ENCODE results near the gene TMEM214.

The TMEM214 gene, protein sequence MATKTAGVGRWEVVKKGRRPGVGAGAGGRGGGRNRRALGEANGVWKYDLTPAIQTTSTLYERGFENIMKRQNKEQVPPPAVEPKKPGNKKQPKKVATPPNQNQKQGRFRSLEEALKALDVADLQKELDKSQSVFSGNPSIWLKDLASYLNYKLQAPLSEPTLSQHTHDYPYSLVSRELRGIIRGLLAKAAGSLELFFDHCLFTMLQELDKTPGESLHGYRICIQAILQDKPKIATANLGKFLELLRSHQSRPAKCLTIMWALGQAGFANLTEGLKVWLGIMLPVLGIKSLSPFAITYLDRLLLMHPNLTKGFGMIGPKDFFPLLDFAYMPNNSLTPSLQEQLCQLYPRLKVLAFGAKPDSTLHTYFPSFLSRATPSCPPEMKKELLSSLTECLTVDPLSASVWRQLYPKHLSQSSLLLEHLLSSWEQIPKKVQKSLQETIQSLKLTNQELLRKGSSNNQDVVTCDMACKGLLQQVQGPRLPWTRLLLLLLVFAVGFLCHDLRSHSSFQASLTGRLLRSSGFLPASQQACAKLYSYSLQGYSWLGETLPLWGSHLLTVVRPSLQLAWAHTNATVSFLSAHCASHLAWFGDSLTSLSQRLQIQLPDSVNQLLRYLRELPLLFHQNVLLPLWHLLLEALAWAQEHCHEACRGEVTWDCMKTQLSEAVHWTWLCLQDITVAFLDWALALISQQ

DNA sequence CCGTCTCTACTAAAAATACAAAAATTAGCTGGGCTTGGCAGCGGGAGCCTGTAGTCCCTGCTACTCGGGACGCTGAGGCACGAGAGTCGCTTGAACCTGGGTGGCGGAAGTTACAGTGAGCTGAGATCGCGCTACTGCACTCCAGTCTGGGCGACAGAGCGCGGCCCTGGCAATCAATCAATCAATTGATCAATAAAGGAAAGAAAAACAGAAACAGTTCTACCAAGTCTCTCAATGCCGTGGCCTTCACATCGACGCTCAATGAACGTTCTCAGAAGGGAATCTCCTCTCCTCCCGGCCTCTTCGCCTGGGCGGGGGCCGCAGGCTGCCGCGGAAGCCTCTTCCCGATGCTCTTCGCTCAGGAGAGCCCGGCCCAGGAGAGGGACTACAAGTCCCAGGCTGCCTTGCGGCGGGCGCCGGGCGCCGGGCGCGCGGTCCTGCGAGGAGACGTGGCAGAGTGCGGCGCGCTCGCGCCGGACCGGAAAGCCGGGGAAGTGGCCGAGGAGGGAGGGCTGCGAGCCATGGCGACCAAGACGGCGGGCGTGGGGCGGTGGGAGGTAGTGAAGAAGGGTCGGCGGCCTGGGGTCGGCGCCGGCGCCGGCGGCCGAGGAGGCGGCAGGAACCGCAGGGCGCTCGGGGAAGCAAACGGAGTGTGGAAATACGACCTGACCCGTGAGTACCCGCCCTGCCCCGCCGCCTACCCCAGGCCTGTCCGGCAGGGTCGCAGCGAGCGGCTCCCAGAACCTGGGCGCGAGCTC is at the start of gene TMEM214:
TMEM214 (plus strand) TSS at position 471 of the 758 bp plus-strand sequence; CDS start at position 522, 51 bp downstream.
- peak; percentile 67 to 90 for DNase-seq

DNA sequence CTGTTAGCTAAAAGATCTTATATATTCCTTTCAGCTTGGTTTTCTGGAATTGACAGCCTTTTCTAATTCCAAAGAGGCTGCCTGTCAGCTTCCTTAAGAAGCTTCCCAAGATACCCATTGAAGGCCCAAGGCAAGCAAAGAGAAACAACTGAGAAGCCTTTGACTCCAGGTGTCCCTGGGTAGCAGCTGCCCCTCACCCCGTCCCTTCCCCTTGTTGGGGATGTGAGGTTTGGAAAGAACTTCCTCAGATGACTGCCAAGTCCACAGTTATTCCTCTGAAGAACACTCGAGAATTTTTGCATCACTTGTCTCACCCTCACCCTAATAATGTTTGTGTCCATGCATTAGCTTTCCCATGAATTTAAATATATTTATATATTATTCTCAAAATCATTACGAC is 49.0 kb upstream of the TMEM214 start:
- no peak for DNase-seq

DNA sequence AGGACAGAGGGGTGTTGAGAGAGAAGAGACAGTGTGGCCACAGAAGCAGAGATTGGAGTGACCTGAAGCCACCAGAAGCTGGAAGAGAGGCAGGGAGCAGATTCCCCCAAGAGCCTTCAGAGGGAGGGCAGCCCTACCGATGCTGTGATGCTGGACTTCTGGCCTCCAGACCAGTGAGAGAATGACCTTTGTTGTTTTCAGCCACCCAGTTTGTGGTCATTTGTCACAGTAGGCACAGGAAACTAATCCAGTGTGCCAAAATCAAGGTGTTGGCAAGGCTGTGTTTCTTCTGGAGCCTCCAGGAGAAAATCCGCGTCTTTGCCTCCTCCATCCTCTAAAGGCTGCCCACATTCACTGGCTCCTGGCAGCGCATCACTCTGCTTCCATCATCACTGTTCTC is 47.0 kb upstream of the TMEM214 start:
- DNase-seq, result no peak

DNA sequence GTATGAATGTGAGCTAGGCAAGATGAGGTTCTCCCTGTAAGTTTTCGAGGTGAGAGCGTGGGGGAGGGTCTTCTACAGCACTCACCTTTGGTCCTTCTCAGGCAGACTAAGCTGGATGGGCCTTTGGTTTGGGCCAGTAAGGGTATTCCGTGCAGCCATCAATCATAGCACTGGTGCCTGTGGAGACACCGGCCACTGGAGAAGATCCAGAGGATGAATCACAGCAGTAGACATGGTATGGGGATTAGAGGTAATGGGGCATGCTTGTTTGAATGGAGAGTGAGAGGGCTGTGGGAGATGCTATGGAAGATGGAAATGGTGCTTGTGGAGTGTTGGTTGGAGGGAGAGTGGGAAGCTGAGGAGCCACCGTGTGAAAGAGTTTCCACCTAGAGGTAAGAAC is 46.2 kb upstream of the TMEM214 start:
- DNase-seq, result peak in 1 of 2 experiments; percentile 34

DNA sequence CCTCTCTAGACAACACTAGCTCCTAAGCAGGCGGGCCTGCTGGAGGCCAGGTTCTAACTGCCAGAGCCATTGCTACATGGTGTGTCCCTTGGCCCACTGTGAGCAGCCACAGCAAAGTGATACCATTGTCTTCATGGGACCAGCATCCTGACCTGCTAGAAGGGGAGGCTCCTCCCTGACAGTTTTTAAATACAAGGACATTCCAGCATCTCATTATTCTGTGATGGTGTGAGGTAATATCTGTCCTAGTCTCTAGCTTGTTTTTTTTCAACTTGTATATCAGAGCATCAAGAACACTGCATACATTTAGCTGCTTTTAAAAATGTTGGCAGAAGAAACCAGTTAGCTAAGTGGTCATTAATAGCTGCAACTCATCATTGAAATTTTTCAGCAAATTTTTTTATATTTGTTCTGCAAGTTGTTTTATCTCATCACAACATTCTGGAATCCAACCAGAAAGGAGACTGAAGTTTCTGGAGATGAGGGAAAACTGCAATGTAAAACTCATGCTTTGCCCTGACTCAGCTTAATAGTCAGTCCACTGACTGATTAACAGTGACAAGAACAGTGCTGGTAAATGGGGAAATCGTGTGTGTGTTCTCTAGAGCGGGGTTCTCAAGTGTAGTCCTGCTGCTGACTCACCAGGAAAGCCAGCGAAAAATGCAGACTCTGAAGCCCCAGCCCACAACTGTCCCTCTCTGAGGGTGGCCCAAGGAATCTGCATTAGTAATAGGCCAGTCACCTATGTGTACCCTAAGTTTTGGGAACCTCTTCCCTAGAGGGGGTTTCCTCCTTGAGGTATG is 44.5 kb upstream of the TMEM214 start:
- no peak for DNase-seq

DNA sequence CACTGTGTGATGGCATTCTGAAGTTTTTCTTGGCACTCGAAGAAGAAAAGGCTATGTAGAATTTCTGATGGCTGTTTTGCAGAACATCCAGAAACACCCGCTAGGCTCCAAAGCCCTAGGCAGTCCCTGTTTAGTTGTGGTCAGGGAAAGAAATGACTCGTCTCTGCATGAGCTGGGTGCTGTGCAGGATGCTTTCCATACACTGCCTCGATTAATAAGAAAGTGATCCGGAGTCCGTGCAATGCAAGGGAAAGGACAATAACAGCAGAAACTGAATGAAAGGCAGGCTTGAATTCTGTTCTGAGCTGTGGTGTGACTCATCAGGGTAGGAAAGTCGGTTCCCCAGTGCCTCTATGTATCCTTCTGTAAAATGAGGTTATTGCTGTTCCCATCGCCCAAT is 43.6 kb upstream of the TMEM214 start:
- no peak for DNase-seq

DNA sequence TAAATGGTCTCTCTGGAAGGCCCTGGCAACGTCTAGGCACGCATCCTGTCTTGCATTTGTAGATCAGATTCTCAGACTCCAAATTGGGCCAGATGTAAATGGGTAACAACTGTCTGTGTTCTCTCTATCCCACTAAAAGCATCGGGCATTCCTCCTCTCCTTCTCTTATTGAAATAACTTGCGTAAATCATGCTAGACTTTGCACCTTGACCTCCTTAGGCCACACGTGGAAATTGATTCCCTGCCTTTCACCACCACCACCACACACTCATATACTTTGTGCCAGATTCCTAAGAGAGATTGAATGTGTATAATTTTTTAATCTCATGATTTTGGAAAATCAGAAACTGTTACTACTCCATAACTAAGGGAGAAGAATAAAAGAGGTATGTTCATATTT is 41.0 kb upstream of the TMEM214 start:
- DNase-seq, result no peak

DNA sequence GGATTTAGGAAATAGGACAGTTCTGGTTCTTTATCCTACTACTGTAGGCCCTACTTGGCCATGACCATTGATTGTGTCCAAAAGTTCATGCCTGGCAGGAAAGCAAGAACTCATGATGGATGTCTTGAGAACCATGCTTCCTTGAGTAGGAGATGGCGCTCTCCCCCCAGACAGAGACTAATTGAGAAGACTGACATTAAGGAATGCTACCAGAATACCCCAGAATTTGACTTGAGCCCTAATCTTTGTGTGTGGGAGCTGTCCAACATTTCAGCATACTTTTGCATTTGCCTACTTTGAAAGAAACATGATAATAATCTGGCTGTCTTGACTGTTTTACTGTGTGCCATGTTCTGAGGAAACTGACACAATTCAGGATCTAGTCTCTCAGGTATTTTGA is 39.0 kb upstream of the TMEM214 start:
- no peak for DNase-seq

DNA sequence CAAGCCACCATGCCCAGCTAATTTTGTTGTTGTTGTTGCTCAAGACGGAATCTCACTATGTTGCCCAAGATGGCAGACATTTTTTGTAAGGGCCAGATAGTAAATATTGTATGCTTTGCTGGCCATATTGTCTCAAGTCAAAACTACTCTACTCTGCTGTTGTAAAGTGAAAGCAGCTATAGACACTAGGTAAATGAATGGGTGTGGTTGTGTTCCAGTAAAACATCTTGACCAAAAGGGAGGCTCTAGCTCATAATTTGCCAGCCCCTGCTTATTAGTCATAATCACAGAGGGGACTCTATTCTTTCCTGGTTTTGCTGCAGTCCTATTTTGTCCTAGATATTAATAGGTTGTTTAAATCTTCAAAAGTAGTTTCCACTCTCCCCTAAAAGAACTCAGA is 37.8 kb upstream of the TMEM214 start:
- DNase-seq, result no peak

DNA sequence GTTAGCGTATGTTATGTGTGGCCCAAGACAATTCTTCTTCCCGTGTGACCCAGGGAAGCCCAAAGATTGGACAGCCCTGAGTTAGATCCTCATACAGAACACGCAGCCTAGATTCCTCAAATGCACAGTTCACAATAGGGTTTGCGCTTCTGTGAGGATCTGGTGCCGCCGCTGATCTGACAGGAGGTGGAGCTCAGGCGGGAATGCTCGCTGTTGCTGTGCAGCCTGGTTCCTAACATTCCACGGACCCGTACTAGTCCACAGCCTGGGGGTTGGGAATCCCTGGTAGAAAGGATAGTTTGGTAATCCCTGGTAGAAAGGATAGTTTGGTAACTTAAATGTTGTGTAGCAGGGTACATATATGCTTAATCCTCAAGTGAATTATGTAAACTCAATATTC is 35.4 kb upstream of the TMEM214 start:
- no peak for DNase-seq

DNA sequence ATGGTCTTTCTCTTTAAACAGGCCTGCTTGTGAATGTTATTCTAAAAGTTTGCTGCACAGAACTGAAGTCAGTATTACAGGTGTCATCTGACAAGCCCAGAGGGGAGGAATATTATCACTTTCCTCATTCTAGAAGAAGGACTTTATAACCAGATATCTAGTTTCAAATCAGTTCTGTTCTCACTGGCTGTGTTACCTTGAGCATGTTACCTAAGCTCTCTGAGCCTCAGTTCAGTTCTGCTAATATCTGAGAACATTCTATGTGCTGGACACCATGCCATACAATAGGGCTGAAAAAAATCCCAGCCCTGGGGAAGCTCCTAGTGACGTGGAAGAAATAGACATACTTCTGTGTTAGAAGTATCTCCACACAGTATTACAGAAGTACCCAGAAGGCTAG is 34.4 kb upstream of the TMEM214 start:
- DNase-seq, result no peak

DNA sequence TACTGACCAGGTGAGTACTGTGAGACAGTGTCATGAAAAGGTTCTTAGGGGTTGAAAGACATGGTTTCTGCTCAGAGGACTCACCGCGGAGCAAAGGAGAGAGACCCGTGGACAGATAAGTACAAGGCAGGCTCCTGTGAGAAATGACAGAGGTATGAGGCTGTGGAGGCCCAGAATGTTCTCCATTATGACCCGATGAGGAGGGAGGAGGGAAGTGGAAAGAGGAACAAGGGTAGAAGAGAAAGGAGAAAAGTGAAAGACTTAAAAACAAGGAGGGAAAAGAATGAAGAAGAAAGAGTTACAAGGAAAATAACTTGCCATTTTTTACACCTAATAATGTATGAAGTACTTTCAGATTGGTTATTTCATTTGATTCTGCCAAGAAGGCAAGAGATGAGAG is 32.5 kb upstream of the TMEM214 start:
- DNase-seq, result no peak

DNA sequence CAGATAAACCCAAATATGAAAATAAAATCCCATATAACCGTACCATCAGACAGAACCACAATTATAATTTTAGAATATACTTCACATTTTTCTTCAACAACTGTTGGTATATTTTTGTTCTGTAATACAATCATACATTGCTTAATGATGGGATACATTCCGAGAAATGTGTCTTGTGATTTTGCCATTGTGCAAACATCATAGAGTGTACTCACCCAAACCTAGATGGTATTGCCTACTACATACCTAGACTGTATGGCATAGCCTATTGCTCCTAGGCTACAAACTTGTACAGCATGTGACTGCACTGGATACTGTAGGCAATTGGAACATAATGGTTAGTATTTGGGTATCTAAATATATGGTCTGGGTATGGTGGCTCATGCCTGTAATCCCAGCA is 31.8 kb upstream of the TMEM214 start:
- DNase-seq, result no peak

DNA sequence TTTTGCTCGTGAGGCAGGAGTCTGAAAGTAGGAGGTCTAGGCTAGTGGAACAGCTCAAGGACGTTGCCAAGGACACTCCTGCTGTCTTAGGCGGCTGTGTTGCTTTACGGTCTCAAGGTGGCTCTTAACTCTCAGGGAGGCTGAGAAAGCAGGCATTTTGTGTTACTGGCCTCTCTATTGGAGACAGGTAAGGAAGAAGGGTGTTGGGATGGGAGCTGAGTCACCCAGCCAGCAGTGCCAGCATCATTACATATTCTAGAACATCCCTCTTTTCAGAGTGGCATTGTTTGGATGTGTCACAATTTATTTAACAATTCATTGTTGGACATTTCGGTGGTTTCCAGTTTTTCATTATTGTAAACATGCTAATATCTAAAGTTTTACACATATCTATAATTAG is 30.8 kb upstream of the TMEM214 start:
- no peak for DNase-seq

DNA sequence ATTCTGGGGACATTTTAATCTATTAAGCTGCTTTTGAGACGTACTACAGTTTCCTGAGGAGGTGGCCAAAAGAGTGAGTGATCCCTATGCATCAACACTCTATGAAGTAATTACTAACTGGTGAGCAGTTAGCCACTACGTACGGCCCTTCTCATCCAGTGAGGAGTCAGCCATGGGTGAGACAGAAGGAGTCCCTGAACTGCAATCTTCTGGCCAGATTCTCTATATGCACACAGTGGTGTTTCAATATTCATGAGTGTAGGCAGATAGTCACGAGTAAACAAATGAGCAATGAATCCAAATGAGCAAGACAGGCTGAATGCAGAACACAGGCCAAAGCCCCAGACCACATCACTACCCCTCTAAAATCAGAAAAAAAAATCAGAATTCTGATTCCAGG is 29.8 kb upstream of the TMEM214 start:
- no peak for DNase-seq

DNA sequence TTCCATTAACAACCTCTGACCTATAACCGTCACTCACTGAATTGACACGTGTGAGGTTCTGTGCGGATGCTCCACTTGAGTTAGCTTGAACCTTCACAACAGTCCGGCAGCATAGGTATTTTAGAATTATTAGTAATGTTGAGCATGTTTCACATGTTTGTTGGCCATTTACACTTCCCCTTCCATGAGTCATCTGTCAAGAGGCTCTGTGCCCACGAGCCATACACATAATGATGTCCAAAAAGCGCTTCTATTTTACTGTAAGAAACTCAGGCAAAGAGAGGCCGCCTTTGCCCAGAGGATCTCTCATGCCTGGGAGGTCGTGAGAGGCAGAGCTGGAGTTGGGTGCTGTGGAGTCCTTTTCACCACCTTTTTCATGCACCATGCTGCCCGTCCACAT is 28.9 kb upstream of the TMEM214 start:
- no peak for DNase-seq

DNA sequence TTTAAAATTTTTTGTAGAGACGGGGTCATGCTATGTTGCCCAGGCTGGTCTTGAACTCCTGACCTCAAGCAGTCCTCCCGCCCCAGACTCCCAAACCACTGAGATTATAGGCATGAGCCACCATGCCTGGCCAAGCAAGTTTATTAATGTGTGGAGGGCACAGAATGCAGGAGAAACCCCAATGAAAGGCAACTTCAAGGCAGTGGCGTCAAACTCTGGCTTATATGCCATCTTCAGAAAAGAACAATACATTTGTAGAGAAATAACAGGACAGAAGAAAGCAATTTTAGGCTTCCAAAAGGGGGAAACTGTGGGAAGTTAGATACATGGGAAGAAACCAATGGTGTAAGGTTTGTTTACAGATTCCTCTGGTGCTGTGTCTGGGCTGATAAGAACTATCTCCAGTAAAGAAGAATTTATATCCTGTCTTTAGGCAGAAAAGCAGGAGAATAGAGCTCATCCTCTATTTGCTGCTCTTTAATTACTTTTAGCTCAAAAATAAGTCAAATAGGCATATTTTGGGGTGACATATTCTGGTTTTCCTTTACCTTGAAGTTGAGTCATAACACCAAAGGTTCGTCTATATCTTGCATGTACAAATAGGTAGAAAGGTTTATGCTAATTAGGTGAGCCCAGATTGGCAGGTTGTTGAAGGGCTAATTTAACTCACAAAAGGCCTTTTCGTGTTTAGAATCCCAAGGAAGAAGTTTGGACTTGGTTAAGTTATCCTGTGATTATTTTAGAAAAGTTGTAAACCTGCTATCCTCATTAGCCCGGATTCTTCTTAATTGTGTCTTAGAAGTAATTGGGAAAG is 26.0 kb upstream of the TMEM214 start:
- DNase-seq, result no peak

DNA sequence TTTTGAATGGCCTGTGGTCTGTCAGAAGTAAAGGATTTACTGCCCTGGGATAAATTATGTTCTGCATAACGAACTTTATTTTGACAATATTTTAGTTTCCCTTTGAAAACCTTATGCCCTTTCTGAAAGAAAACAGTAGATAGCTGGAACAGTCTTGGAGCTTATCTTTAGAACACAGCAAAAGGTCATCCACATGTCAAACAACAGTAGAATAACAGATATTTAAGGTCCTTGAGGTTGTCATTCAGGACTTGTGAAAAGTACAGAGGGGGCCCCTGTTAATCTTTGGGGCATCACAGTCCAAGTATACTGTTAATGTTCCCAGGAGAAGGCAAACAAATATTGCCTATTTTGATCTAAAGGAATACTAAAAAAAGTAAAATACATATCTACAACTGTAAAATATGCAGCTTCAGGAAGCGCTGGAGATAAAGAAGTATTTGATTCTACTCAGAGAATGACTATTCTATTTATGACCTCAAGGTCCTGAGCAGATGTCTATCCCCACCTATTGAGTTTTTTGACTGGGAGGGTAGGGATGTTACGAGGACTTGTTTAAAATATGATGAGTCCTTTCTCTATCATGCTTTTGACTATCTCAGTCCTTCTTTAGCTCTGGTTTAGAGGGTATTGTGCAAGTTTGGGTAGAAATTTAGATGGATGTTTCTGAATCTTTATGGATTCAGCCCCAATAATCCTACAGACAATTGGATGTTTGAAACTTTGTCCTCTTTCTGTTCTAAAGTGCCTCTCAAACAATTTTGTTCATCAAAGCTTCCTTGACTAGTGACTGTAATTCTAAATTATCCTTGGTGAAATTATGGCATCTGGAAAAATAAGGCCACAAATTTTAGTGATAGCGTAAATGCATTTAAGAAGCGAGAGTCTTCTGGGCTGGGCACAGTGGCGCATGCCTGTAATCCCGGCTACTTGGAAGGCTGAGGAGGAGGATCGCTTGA is 25.1 kb upstream of the TMEM214 start:
- no peak for DNase-seq

DNA sequence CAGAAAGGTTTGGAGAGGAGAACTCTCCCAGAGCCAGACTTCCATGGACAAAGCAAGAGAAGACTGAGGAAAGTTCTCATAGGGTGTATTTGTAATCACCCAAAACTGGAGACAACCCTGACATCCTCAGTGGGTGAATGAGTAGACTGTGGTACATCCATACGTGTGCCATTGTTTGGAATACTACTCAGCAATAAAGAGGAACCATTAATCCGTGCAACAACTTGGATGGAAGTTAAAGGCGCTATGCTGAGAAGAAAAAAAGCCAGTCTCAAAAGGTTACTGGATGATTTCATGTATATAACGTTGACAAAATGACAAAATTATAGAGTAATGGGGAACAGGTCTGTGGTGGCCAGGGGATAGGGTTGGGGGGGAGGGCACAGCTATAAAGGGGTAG is 24.1 kb upstream of the TMEM214 start:
- no peak for DNase-seq

DNA sequence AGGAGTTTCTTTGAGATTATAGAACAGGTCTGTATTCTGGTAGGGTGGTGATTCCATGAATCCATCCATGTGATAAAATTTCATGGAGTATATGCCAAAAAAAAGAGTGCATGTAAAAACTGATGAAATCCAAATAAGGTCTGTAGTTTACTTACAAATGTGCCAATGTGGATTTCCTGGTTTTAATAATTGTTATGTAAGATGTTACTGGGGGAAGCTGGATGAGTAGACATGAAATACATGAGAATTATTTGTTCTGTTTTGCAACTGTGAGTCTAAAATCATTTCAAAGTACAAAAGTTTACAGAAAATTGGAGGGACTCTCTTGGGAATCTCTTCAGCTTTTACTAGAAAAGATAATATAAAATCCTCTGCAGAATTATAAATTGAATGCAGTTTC is 23.7 kb upstream of the TMEM214 start:
- DNase-seq, result no peak

DNA sequence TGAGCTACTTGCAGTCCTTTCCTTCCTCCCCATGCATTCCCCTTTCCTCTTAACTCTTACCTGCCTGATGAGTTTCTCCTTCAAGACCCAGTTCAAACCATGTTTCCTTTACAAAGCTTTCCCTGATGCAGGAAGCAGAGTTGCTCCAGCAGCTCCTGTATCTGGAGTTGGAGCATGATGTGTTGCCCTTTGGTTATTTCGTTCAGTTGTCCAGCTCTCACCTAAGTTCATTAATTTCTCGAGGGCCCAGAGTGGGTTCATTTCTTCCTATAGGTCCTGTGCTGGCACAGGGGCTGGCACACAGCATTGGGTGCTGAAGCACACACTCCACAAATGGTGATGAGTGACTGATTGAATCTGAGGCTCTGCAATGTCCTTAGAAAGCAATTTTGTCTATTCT is 23.0 kb upstream of the TMEM214 start:
- no peak for DNase-seq

Data from NCI-H446 (cell line).